Skin epidermis (tissue), 12 donors: ENCODE measurements around the gene SRXN1.
A peak's percentile ranks its signal among the peaks of the same experiment; 100 is the strongest.
"Not testable (repeated sequence)": the region's sequence is repeated elsewhere in the genome, so short reads cannot be mapped to it uniquely, and the experiment has no call there.

Experiments
- H3K27ac ChIP-seq, 21 experiments: fragments of 200-600 bp; sonication (generic) in 11 of 21; one replicate each; pipeline ENCODE4 v1.5.0; 2020; ENCODE audit warnings: mild to moderate bottlenecking in 3 of 21, inconsistent platforms in 2 of 21, moderate library complexity in 2 of 21
- H3K4me3 ChIP-seq, 7 experiments: fragments of 200-600 bp; sonication (generic) in 2 of 7; one replicate each; pipeline ENCODE4 v1.5.0; 2020; ENCODE audit warnings: inconsistent platforms in 2 of 7, mild to moderate bottlenecking in 2 of 7, moderate library complexity in 1 of 7

Gene SRXN1

DNA sequence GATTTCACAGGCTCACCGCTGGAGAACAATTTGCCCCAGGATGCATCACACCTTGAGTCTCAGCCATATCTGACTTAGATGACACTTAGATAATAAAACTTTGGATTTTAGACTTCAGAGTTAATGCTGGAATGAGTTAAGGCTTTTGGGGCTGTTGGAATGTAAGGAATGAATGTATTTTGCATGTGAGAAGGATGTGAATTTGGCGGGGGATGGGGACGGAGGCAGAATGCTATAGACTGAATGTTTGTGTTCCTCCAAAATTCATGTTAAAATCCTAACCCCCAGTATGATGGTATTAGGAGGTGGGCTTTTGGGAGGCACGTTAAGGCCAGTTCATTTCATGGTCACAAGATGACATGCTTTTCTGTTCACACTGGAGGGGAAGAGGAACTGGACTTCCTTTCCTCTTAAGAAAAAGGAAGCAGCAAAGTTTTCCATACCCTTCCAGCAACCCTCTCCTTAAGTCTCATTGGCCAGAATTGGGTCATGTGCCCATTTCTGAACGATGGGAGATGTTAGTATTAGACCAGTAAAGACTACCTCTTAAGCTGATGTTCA, 5.8 kb upstream of the SRXN1 start:
- no peak overlapping the region for H3K4me3 ChIP-seq
- H3K27ac ChIP-seq: peak overlapping the region in 1 of 21 experiments; percentile 6

DNA sequence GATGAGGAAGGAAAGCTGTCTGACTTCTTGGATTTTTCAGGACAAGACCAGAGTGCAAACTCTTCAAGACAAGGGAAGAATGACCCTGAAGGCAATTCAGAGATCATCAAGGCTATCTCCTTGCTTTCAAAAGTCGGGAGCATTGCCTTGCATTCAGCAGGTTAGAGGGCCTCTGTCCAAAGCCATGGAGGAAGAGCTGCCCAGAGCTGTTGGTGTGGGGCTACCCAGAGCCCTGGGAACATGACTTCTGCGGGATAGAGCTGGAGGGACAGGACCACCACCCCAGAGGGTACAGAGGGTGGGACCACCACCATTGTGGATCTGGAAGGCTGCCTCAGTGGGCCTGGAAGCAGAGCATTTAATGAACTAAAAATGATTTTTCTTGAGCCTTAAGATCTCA, 5.2 kb upstream of the SRXN1 start:
- Histone ChIP-seq H3K27ac (no peak overlapping the region), H3K4me3 (no peak overlapping the region)

DNA sequence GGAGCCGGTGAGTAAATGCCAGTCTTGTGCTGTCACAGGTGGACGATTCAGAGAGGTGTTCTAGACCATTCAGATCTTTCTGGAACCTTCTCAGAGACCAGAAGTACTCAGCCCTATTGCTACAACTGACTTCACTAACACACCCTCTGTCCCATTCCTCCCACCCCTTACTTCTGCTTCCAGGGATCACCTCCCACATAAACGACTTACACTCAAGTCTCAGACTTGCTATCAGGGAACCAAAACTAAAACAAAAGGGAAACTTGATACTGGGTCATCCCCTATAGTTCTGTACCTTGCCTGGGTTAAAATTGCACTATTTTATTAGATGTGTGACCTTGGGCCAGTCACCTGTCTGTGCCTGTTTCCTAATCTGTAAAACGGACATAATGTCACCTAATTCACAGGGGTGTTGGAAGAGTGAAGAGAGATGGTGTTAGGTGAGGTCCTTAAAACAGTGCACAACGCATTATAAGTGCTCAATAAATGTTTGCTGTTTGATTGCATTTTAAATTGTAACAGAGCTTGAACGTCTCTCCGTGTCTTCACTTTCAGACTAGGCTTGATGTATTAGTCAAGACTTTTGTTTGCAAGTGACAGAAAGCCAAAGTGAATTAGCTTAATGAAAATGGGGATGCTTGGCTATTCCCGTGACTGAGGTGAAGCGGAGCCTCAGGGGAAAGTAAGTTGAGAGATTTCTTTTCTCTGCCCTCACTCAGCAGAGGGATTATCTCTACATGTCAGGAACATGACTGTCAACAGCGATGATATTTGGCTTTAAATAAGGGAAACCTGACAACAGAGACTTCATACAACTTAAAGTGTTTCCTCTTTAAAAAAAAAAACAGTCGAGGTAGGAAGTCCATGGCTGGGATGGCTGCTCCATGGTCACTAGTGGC, 3.0 kb upstream of the SRXN1 start:
- no peak overlapping the region for H3K27ac ChIP-seq
- H3K4me3 ChIP-seq: no peak overlapping the region

DNA sequence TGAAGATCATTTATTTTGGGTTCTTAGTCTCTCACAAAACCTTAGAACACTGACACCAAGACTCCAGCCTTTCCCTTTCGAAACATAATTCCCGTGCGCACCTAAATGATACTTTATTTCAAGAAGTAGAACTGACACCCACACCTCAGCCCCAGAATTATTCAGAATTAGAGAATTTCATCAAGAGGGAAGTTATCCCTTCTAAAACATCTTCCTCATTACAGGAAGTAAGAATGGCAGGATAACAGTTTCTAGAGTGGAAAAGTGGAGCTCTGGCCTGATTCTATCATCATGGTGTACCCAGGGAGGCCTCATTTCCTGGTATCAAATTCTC, 1.4 kb upstream of the SRXN1 start:
- Histone ChIP-seq H3K4me3 (no peak overlapping the region), H3K27ac (peak overlapping the region in 3 of 21 experiments; percentile 22 to 87 (median 85))

DNA sequence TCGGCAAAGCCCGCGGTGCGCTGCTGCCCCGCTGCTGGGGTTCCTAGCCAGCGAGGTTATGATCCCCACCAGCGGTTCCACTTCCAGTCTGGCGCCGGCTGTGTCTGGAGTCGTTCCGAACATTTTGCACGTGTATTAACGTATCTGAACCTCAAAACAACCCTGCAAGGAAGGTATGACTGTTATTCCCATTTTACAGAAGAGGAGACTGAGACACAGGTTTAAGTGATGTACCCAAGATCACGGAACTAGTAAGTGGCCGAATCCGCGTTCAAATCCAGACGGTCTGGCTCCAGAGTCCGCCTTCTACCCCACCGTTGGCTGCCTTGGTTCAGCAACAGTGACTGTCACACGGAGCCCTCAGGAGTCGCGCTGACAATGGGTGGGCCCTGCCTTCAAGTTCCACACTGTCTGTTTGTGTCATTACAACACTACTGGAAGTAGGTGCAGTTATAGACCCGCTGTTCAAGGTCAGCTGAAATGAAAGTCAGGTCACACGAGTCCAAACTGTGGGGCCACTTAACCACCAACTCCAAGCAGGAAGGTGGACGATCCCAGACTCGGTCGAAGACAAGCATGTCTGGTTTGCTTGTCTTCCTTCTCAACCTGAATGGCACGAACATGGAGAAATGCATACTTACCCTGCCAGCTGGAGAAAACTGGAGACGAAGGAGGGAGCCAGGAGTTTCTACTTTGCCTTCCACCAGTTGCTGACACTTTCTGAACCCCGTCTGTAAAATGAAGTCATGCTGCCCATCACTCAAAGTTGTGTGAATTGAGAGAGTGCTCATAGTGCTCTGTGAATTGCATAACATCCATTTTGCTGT, 803 bp upstream of the SRXN1 start:
- Histone ChIP-seq H3K4me3 (peak overlapping the region; percentile 47 to 86 (median 73)), H3K27ac (peak overlapping the region; percentile 75 to 97 (median 87))

DNA sequence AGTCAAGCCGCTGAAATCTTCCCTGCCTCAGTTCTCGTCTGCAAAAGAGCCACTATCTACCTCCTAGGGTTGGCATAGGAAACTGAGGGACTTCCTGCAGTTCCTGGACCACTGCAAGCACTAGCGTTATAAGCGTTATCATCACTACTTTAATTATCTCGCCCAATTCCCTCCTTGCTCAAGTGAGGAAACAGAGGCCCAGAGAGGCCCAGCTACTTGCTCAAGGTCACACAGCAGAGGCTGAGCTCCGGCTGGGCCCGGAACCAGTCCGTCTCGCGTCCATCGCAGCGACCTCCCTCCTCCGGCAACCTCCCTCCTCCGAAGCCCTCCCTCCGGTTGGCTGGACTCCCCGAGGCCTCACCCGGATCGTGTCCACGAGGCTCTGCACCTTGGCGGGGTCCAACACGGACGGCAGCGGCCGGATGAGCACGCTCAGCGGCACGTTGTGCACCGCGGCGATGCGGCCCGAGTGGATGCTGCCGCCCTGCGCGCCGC, 338 bp downstream of the SRXN1 start:
- Histone ChIP-seq H3K27ac (peak overlapping the region; percentile 62 to 97 (median 87)), H3K4me3 (peak overlapping the region; percentile 47 to 86 (median 73))

DNA sequence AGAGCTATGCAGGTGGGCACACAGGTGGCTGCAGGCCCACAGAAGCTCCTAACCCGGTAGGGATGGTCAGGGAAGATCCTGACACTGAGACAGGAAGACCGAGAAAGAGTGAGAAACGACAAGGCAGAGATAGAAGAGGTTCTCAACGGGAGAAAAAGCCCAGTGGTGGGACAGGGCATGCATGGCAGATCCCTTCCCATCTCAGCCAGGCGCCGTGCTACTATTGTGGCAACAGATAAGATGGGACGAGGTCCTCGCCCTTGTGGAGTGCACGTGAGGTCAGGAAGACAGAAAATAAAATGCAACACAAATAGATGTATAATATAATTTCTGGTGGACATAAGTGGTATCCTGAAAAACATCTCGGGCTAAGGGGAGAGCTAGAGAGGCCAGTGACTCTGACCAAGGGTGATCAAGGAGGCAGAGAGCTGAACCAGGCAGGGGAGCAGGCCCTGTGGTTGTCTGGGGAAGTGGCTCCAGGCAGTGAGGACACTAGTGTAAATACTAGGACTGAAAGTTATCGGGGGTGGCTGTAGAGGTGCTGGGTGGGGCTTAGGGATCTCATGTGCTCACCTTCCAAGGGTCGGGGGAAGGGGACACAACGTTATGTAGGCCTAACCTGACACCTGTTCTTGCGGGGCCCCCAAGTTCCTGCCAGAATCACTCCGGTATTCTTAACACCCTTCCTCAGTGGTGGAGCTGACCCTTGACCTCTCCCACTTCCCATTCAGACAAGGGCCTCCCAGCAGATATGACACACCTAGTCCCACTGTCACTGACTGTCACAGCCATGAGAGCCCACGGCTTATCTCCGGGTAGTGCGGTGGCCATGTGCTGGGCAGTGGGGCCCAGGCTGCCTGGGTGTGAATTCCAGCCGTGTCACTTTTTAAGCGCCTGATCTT, 1.0 kb downstream of the SRXN1 start:
- H3K27ac ChIP-seq: peak overlapping the region in 17 of 21 experiments; percentile 62 to 97 (median 89)
- H3K4me3 ChIP-seq: peak overlapping the region; percentile 47 to 86 (median 73)

DNA sequence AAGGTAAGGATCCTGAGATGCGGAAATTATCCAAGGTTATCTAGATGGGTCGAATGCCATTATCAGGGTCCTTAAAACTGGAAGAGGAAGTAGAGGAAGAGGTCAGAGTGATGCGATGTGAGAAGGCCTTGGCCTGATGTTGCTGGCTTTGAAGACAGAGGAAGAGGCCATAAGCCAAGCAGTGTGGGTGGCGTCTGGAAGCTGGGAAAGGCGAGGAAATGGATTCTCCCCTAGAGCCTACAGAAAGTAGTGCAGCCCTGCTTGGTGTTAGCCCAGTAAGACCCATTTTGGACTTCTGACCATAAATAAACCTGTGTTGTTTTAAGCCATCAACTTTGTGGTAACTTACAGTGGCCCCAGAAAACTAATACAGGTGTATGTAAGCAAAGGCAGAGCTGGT, 2.0 kb downstream of the SRXN1 start:
- Histone ChIP-seq H3K4me3 (no peak overlapping the region), H3K27ac (no peak overlapping the region)

DNA sequence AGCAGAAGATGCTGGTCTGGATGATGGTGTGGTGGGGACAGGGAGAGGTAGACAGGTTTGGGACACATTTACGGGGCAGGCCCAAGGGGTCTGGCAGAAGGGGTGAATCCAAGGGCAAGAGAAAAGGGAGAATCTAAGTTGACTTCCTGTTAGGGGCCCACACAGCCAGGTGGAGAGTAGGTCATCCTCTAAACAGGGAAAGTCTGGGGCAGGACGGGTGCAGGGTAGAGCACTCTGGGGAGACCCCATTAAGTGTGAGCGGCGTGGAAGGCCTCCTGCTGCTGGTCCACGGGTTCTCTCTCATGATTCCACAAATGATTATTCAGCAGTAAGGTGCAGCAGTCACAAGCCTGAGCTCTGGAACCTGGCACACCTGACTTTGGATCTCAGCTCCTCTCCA, 2.7 kb downstream of the SRXN1 start:
- Histone ChIP-seq H3K4me3 (no peak overlapping the region), H3K27ac (no peak overlapping the region)

DNA sequence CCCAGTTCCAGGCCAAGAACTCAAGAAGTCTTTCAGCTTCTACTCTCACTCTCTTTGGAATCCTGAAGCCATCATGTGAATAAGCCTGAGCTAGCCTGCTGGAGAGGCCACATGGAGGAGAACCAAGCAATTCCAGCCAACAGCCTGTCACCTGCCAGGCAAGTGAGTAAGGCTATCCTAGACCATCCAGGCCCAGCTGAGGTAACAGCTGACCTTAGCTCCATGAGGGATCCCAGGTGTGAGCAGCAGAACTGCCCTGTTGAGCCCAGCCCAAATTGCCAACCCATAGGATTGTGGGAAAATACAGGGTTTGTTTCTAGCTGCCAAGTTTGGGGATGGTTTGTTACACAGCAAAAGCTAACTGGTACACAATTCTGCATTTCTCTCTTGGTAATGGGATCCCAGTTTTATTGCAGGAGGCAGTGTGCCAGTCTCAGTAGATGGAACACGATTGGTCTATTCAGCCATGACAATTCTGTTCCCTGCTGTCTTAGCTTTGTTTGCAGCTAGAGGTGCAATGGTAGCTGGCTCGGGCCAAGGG, 5.5 kb downstream of the SRXN1 start:
- no peak overlapping the region for H3K27ac ChIP-seq
- H3K4me3 ChIP-seq: no peak overlapping the region

DNA sequence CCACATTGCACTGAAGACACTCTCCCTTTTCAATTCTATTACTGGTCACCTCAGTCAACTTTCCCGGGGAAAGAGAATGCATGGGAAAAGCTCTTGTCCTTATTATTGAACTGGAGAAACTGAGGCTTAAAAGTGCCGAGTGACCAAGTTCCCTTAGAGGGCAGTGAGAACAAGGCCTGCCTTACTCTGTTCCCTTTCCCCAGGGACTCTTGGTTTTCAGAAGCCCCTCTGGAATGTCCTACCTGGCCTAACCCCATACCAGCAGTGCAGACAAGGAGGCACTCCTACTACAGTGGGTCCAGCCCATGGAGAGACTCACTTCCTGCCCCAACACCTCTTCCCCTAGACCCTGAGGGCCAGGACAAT, 6.1 kb downstream of the SRXN1 start:
- Histone ChIP-seq H3K4me3 (no peak overlapping the region), H3K27ac (no peak overlapping the region)

DNA sequence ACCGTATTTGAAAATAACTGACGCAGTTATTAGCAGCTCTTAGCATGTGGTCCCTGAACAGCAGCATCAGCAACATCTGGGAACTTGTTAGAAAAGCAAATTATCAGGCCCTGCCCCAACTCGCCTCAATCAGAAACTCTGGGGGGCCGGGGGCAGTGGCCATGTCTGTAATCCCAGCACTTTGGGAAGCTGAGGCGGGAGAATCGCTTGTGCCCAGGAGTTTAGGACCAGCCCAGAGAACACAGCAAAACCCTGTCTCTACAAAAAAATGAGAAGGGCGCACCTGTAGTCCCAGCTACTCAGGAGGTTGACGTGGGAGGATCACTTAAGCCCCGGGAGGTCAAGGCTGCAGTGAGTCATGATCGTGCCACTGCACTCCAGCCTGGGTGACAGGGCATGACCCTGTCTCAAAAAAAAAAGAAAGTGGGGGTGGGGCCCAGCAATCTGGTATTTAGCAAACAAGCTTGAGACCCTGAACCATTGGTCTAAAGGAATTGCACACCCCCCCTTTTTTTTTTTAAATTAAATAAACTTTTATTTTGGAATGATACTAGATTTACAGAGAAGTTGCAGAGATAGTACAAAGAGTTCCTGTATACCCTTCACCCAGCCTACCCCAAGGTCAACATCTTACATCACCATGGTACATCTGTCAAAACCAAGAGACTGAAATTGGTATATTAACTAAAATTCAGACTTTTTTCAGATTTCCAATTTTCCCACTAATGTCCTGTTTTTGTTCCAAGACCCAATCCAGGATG, 6.7 kb downstream of the SRXN1 start:
- H3K27ac ChIP-seq: no peak overlapping the region

DNA sequence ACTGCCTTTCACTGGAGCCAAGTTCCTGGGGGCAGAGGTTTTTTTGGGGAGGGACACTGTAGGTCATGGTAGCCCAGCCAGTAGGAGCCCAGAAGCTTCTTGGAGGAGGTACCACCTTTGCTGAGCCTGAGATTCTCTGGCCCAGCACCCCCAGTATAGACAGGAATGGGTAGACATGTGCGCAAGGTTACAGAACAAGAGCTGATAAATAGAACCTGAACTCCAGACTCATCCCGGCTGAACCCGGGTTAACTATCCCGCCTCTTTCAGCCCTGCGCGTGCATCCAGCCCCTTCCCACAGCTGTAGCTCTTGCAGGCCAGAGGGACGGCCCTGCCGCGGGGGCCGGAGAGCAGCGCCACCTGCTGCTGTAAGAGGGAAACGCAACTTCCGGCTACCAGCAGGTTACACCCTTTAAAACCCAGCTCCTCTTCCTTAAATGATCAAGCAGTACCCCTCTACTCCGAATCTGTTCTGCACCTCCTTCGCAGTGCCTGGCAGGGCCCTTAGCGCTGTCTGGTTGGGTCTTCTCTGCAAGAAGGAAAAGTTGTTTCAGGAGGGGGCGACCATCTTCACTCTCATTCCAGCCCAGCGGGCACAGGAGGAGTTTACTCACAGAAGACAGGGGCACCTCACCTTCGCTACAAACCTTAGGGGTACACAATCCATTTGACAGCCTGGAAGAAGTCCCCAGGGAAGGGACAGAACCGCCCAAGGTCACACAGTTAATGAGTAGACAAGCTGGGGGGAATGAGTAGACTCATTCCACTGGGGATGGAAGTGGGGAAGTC, 7.5 kb downstream of the SRXN1 start:
- Histone ChIP-seq H3K4me3 (no peak overlapping the region), H3K27ac (no peak overlapping the region)

More for the DNA sequence above, 6.7 kb downstream of the SRXN1 start:
- no peak overlapping the region for H3K4me3 ChIP-seq

DNA sequence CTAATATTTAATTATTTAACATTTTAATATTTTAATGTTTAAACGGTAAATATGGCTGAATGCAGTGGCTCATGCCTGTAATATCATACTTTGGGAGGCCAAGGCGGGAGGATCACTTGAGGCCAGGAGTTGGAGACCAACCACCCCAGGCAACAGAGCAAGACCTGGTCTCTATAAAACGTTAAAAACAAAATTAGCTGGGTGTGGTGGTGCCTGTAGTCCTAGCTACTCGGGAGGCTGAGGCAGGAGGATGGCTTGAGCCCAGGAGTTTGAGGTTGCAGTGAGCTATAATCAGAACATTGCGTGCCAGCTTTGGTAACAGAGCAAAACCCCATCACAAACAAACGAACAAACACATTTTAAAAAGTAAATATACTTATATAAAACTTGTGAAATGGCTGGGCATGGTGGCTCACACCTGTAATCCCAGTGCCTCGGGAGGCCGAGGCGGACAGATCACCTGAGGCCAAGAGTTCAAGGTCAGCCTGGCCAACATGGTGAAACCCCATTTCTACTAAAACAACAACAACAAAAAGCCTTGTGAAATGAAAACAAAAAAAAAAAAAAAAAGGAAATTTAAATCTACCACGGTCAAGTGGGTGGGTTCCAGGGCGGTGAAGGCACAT, 8.2 kb downstream of the SRXN1 start:
- H3K4me3 ChIP-seq: no peak overlapping the region
- H3K27ac ChIP-seq: no peak overlapping the region

DNA sequence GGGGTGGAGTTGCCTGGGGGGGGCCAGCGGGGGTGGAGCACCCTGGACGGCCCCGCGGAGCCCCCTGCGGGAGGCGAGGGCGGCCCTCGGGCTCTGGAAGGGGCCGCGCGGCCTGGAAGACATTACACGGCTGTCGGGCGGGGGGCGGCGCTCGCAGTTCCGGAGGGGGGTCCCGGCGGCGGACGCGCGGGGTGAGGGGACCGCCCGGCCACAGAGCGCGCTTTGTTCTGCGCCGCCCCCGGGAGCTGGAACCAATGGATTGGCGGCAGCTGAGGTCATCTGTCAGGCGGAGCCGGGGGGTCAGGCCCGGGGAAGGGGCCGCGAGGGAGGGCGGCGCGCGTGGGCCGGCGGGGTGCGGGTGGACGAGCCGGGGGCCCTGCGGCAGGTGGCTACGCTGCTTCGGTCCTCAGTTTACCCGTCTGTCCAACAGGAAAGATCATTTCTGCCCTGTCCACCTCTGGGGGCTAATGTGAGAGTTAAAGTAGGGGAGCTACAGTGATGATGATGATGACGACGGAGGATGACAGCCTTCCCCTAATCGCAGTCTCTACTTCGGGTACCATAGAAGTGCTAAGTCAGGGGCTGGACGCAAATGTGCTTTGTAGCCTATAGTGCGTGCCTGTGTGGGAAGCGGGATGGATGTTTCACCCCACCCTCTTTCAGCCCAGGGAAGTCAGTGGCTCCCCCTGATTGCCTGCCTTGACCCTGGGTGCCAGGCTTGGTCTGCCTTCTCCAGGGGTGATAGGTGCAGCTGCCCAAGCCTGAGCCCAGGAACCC, 10.4 kb downstream of the SRXN1 start:
- peak overlapping the region in 4 of 7 experiments; percentile 10 to 22 (median 16) for H3K4me3 ChIP-seq
- no peak overlapping the region for H3K27ac ChIP-seq

DNA sequence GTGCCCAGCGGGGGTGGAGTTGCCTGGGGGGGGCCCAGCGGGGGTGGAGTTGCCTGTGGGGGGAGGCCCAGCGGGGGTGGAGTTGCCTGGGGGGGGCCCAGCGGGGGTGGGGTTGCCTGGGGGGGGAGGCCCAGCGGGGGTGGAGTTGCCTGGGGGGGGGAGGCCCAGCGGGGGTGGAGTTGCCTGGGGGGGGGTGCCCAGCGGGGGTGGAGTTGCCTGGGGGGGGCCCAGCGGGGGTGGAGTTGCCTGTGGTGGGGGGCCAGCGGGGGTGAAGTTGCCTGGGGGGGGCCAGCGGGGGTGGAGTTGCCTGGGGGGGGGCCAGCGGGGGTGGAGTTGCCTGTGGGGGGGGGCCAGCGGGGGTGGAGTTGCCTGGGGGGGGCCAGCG, 11.0 kb downstream of the SRXN1 start:
- H3K27ac ChIP-seq: not testable (repeated sequence)
- H3K4me3 ChIP-seq: peak overlapping the region in 1 of 7 experiments; percentile 15

DNA sequence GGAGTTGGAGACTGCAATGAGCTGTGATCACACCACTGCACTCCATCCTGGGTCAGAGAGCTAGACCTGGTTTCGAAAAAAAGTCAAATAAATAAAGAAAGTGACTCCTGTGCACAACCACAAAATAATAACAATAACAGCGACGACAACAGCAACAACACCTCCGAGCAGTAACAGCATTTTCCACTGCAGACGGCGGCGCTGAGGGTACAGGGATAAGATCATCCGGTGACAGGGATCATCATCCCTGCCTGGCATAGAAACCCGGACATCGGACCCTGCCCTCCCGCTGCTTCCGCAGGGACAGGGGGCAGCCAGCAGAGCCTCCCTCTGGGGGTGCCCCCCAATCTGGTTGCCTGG, 11.5 kb downstream of the SRXN1 start:
- Histone ChIP-seq H3K4me3 (no peak overlapping the region), H3K27ac (no peak overlapping the region)
